LoVo (cell line): Measurements from ENCODE around the gene CHRNB2.
"Not testable (repeated sequence)": the region's sequence is repeated elsewhere in the genome, so short reads cannot be mapped to it uniquely, and the experiment has no call there.

Source experiments
- DNase-seq: peaks from one replicate; pipeline ENCODE4 v3.0.0-alpha.2; 2016; ENCODE audit warnings: low spot score

CHRNB2 gene

DNA sequence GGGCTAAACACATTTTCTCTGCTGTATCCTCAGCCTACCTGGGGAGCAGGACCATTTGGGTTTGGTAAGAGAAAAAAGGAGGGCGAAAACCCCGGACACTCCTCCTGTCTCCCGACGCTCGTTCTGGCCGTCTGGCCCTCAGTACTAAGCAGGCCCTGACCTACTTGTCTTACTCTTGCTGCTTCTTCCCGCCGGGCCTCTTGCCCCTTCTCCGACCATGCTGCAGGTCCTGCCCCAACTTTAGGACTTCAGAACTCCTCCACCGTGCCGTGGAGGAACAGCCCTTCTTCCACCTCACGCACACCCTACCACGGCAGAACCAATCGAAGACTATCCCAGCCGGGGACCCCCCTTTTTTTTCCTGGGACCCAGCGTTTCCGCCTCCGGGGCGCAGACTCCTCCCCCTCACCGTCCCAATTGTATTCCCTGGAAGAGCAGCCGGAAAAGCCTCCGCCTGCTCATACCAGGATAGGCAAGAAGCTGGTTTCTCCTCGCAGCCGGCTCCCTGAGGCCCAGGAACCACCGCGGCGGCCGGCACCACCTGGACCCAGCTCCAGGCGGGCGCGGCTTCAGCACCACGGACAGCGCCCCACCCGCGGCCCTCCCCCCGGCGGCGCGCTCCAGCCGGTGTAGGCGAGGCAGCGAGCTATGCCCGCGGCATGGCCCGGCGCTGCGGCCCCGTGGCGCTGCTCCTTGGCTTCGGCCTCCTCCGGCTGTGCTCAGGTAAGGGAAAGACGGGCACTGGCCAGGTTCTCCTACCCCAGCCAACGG is at the start of gene CHRNB2:
Gene CHRNB2, plus strand, starts transcription at position 393 of the 771 bp plus-strand sequence. Its CDS starts 267 bp downstream, at position 660.
- DNase-seq, result peak; percentile 72

DNA sequence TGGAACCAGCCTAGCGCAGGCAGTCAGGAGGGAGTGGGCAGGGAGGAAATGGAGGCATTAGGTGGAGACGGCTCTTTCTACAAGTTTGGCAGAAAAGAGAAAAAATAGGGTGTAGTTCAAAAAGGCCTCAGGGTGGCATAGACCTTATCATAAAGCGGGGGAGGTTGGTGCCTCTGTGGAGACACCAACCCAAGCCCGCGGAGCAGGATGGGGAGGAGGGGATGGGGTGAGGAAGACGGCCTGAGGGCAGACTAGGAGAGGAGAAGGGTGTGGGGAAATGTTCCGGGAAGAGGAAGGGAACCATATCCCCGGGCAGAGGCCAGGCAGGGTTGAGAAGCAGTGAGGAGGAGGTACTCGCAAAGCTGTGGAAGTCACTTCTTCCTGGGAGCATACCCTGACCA is 48.0 kb upstream of the CHRNB2 start:
- DNase-seq, result no peak

DNA sequence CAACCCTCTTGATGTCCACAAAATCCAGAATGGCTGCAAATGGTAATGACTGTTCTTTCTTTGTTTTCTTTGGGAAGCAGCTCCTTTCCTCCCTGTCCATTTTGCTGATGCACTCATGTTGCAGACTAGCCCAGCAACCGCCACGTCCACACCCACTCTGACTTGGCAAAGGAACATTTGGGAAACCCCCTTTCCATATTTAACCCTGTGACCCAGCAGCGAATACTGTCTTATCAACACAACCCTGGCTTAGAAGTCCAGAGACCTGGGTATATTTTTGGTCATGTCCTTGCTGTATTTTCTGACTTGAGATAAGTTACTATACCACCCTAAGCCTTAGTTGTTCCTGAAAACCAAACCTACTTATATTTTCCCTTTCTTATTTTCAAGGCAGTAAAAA is 47.2 kb upstream of the CHRNB2 start:
- no peak for DNase-seq

GRCh38 chr1:154521695-154522094 is 45.9 kb upstream of the CHRNB2 start:
- no peak for DNase-seq

- DNase-seq, result no peak
Observed at GRCh38 chr1:154524881-154525280, 42.7 kb upstream of the CHRNB2 start.

GRCh38 chr1:154527192-154527591 is 40.4 kb upstream of the CHRNB2 start:
- no peak for DNase-seq

GRCh38 chr1:154529308-154529707 is 38.3 kb upstream of the CHRNB2 start:
- DNase-seq, result no peak

GRCh38 chr1:154531950-154532349 is 35.6 kb upstream of the CHRNB2 start:
- DNase-seq, result not testable (repeated sequence)

DNA sequence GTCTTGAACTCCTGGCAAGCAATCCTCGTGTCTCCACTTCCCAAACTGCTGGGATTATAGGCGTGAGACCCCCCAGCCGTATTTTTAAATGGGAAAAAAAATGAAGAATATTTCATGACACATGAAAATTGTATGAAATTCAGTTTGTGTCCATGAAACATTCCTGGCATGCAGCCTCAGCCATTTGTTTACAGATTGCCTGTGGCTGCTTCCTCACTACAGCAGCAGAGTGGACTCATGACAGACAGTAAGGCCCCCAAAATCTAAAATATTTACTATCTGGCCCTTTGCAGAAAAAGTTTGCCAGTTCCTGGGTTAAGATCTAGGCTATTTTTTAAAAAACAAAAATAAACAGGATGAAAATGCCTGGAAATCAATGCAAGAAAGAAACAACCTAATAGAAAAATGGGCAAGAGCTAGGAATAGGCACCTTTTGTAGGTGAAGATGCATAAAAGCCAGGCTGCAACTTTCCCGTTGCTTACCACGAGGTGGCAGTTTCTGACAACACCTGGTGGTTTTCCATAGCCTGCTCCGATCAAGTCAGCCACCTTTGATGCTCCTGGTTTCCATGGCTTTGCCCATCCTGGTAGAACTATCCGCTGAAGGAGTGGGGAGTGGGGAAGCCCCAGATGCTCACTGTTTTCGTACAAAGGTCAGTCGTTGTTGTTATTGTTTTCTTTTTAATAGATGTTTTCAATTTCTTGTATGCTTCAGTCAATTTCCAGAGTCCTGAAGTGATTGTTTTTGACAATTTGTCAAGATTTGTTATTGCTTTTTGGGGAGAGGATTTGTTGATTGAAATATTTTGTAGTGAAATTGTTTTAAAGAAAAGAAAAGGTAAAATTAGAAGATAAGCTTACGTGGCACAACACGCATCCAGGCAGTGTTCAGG is 33.4 kb upstream of the CHRNB2 start:
- DNase-seq, result peak; percentile 60

- no peak for DNase-seq
Observed at GRCh38 chr1:154536570-154536969, 31.0 kb upstream of the CHRNB2 start.

- DNase-seq, result no peak
Observed at GRCh38 chr1:154539486-154540483, 27.8 kb upstream of the CHRNB2 start.

- DNase-seq, result no peak
Observed at GRCh38 chr1:154541231-154541630, 26.3 kb upstream of the CHRNB2 start.

DNA sequence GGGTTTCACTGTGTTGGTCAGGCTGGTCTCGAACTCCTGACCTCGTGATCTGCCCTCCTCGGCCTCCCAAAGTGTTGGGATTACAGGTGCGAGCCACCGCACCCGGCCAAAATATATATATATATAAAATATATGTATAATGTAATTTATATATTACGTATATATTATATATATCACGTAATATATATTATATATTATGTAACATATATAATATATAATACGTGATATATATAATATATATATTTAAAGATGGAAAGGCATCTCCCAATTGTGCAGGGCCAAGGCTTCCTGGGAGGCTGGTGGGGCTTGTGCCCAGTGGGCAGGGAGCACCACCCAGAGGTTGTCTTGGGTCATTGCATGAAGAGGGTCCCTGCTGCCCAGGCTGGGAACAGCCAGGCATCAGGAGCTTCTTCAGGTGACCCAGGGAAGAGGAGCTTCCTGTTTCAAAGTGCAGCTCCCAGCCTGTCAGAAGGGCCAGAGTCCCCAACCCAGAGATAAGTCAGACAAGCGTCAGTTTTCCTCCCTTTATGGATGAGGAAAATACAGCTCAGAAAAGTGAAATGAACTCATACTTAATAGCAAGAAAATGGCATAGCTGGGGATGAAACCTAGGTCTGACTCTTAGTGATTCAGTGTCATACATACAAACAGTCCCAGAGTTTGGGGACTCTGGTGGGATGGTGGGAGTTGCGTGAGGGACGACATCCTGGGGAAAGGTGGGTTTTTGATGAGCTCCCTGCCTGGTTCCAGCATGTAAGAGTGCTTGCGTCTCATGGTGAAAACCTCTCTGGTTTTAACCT is 21.1 kb upstream of the CHRNB2 start:
- peak; percentile 44 for DNase-seq

DNA sequence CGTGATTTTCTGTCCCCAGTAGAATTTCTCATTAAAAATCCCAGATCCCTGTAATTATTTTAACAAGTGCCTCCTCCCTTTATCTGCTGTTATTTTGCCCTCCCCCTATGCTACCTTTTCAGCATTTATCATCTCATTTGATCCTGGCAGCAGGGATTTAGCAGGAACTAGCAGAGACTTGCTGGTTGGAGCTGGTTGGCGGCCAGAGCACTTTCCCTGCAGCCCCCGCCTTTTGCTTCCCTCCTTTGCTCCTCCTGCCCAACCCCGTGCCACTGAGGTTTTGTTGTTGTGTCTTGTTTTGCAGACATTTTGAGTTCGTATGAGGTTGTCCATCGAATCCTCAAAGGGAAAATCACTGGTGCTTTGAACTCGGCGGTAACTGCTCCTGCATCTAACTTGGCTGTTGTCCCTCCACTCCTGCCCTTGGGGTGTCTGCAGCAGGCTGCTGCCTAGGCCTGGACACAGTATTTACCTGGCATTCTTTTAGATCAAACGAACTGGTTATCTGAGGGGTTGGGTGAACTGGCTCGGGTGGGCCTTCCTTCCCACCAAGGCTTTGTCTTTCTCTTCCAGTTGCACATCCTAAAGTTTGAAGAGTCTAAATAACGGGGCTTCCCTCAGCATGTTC is 20.4 kb upstream of the CHRNB2 start:
- no peak for DNase-seq

- no peak for DNase-seq
Observed at GRCh38 chr1:154548028-154548427, 19.6 kb upstream of the CHRNB2 start.

- DNase-seq, result no peak
Observed at GRCh38 chr1:154549202-154549770, 18.3 kb upstream of the CHRNB2 start.

DNA sequence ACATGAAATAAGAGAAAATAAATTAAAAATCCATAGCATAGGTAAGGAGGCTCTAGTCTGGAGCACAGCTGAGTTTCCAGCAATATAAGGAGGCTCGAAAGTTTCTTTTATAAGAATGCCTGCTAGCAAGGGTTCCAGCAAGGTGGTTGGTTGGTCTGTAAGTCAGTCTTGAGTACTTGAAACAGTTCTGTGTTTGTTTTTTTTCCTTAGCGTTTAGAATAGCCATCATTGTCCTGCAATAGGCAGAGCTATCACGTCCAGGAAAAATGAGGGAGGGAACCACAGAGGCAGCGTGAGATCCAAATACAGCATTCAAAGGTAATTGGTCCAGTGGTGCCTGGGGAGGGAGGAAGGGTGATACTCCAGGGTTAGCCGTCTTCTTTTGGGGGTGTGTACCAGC is 17.5 kb upstream of the CHRNB2 start:
- DNase-seq, result no peak

- DNase-seq, result no peak
Observed at GRCh38 chr1:154550657-154551056, 16.9 kb upstream of the CHRNB2 start.

GRCh38 chr1:154551474-154551873 is 16.1 kb upstream of the CHRNB2 start:
- no peak for DNase-seq

- DNase-seq, result no peak
Observed at GRCh38 chr1:154552036-154552435, 15.5 kb upstream of the CHRNB2 start.
